ENCODE data around the gene FCHO1. TPM values are rescaled to one million over a fixed set of nuclear protein-coding genes. Genes with fewer than 3 reads are reported as not detected.
A peak's percentile ranks its signal among the peaks of the same experiment; 100 is the strongest.

FCHO1 gene
- total RNA-seq, 1 donor from 2014 or later, result not detected

- Histone ChIP-seq H3K4me3 (peak overlapping the region in 1 of 2 donors; percentile 86), H3K9me3 (no peaks in the 10 kb centered on the region)
- DNase-seq (ENCODE audit: low spot score in 2 of 2), result peak; percentile 25 to 72
Observed at GRCh38 chr19:17721821-17722220, 29.5 kb upstream of the FCHO1 start.

GRCh38 chr19:17722655-17723240 lies 28.5 kb upstream of the FCHO1 start:
- Histone ChIP-seq H3K4me1 (peaks cover 9 to 34% of the 10 kb centered on the region in 2 donors), H3K4me3 (no peak overlapping the region), H3K27me3 (no peaks in the 10 kb centered on the region), H3K27ac (no peak overlapping the region), H3K9me3 (no peaks in the 10 kb centered on the region), H3K36me3 (peaks cover 36 to 51% of the 10 kb centered on the region in 2 donors)
- DNase-seq (ENCODE audit: low spot score in 2 of 2), result no peak
- no peak for TF ChIP-seq CTCF (IDR thresholded peaks at IDR 0.05)
- intact Hi-C loops (cut with DNase I), result no loop called here

More at GRCh38 chr19:17721821-17722220, 29.5 kb upstream of the FCHO1 start:
- intact Hi-C loops (cut with DNase I), result no loop called here
- no peak for TF ChIP-seq CTCF (IDR thresholded peaks at IDR 0.05)
- H3K36me3 ChIP-seq, result peaks cover 27 to 42% of the 10 kb centered on the region in 2 donors
- H3K4me1 ChIP-seq, result peaks cover 12 to 38% of the 10 kb centered on the region in 2 donors
- no peak overlapping the region for H3K27ac ChIP-seq
- H3K27me3 ChIP-seq, result no peaks in the 10 kb centered on the region

GRCh38 chr19:17724655-17725054 lies 26.6 kb upstream of the FCHO1 start:
- DNase-seq (ENCODE audit: low spot score in 2 of 2), result no peak
- H3K4me3 ChIP-seq, result no peak overlapping the region
- intact Hi-C loops (cut with DNase I), result no loop called here
- H3K27me3 ChIP-seq, result no peaks in the 10 kb centered on the region
- peaks cover 9 to 23% of the 10 kb centered on the region in 2 donors for H3K4me1 ChIP-seq
- peaks cover 50 to 70% of the 10 kb centered on the region in 2 donors for H3K36me3 ChIP-seq
- no peaks in the 10 kb centered on the region for H3K9me3 ChIP-seq
- H3K27ac ChIP-seq, result no peak overlapping the region
- TF ChIP-seq CTCF (IDR thresholded peaks at IDR 0.05), result no peak

- Histone ChIP-seq H3K4me1 (peaks cover 9 to 16% of the 10 kb centered on the region in 2 donors), H3K27ac (no peak overlapping the region), H3K4me3 (no peak overlapping the region), H3K27me3 (no peaks in the 10 kb centered on the region), H3K36me3 (peaks cover 57 to 79% of the 10 kb centered on the region in 2 donors), H3K9me3 (no peaks in the 10 kb centered on the region)
- intact Hi-C loops (cut with DNase I), result no loop called here
- TF ChIP-seq CTCF (IDR thresholded peaks at IDR 0.05), result peak in 1 of 3 experiments; percentile 9
- DNase-seq (ENCODE audit: low spot score in 2 of 2), result no peak
Observed at GRCh38 chr19:17725422-17726078, 25.7 kb upstream of the FCHO1 start.

- Histone ChIP-seq H3K4me1 (peaks cover 5 to 10% of the 10 kb centered on the region in 2 donors), H3K27ac (no peak overlapping the region), H3K27me3 (no peaks in the 10 kb centered on the region), H3K4me3 (no peak overlapping the region), H3K9me3 (no peaks in the 10 kb centered on the region), H3K36me3 (peaks cover 64 to 86% of the 10 kb centered on the region in 2 donors)
- TF ChIP-seq CTCF (IDR thresholded peaks at IDR 0.05), result no peak
- intact Hi-C loops (cut with DNase I), result no loop called here
- no peak for DNase-seq (ENCODE audit: low spot score in 2 of 2)
Observed at GRCh38 chr19:17726136-17726741, 25.0 kb upstream of the FCHO1 start.

Measured in ascending aorta (tissue), 2 donors.